ENCODE results near the gene SHC3. TPM values are rescaled to one million over a fixed set of nuclear protein-coding genes. Genes with fewer than 3 reads are reported as not detected.

The SHC3 gene
- total RNA-seq: under 1 TPM; 0.33 to 0.34 TPM

GRCh38 chr9:89177944-89178829 lies at the start of gene SHC3:
TSS of gene SHC3 (minus strand) at chr9:89178818. CDS start at chr9:89178460, 358 bp downstream.

GRCh38 chr9:88991066-88992034 lies 187.3 kb downstream of the SHC3 start, which contains the start of gene S1PR3:
TSS of gene S1PR3 (plus strand) at chr9:88991468. CDS start at chr9:89001201, 9,733 bp downstream.

Other genes starting within 250 kb of the SHC3 start
- gene S1PR3, start 187.3 kb downstream of the SHC3 start, total RNA-seq: 1 to 10 TPM; 2.1 to 3.3 TPM
- 100 to 1,000 TPM; 154 to 597 TPM for gene CKS2, start 132.4 kb upstream of the SHC3 start, total RNA-seq
- 10 to 100 TPM; 22.6 to 27.2 TPM for gene SECISBP2, start 139.7 kb upstream of the SHC3 start, total RNA-seq